Stromal cell of bone marrow (primary cell): ENCODE results near the gene RNF44.
A peak's percentile ranks its signal among the peaks of the same experiment; 100 is the strongest.
"Not testable (repeated sequence)": the region's sequence is repeated elsewhere in the genome, so short reads cannot be mapped to it uniquely, and the experiment has no call there.

Source experiments
- DNase-seq: peaks from one replicate; pipeline ENCODE4 v3.0.0-alpha.2; 2012; ENCODE audit warnings: low read depth

The RNF44 gene

DNA sequence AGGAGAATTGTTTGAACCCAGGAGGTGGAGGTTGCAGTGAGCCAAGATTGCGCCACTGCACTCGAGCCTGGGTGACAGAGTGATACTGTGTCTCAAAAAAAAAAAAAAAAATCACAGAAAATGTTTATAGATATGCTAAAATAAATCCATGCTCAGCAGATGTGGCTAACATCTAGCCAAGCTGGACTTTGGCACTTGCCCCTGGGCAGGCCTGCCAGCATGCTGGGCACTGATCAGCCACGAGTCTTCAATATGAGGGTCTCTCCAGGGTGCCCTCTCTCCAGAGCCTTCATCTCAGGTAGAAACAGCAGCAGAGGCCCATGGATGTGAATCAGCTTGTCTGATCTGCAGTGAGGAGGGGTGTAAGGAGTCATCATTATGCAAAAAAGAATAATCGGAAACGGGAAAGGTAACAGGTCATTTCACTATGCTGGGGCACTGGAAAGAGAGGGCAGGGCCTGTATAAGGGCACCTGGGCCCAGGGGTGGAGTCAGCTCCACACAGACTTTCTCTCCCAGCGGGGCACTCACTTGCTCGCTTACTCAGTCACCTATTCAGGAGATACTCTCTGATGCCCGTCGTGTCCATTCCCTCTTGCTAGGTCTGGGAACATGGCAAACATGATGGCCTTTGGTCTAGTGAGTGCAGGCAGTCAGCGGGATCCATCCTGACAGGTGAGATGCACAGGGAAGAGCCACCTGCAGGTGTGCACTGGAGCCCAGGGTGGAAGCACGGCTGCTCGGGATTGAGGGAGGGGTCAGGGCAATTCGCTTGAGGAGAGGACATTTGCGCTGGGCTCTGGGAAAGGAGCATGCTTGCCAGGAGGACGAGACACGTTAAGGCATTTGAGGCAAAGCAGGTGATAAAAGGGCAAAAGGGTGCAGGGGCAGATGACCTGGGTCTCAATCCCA lies 17.1 kb downstream of the RNF44 start:
- no peak for DNase-seq

DNA sequence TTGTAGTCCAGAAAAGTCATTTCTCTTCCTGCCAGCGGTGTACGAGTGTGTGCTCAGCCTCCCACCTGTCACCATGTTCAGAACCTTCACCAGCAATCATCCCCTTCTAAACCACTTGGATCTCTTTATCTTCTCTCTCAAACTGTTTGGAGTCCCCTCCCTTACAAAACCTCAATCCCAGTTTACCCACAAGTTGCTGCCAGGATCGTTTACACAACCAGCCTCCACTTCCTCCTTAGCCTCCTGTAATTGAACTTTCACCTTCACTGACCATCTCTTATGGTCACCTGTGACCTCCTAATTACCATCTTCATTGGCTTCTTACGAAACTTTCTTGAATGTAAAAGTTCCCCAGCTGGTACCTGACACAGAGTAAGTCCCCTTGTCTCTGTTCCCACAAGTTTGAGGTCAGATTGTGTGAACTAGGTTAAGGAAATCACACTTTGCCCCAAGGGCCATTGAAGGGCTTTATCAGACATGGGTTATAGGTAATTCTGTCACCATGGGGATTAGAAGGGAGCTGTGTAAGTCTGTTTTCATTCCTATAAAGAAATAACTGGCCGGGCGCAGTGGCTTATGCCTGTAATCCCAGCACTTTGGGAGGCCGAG lies 20.0 kb downstream of the RNF44 start:
- DNase-seq = no peak

DNA sequence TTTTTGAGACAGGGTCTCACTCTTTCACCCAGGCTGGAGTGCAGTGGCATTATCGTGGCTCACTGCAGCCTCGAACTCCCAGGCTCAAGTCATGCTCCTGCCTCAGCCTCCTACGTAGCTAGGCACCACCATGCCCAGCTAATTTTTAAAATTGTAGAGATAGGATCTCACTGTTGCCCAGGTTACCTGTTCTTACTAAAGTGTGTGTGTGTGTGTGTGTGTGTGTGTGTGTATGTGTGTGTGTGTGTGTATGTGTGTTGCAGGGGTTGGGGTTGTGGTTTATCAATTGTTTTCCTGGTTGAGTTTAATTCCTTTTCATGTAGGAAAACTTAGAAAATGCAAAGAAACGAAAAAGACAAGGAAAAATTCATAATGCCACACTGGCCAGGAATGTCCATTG lies 21.8 kb downstream of the RNF44 start:
- no peak for DNase-seq

DNA sequence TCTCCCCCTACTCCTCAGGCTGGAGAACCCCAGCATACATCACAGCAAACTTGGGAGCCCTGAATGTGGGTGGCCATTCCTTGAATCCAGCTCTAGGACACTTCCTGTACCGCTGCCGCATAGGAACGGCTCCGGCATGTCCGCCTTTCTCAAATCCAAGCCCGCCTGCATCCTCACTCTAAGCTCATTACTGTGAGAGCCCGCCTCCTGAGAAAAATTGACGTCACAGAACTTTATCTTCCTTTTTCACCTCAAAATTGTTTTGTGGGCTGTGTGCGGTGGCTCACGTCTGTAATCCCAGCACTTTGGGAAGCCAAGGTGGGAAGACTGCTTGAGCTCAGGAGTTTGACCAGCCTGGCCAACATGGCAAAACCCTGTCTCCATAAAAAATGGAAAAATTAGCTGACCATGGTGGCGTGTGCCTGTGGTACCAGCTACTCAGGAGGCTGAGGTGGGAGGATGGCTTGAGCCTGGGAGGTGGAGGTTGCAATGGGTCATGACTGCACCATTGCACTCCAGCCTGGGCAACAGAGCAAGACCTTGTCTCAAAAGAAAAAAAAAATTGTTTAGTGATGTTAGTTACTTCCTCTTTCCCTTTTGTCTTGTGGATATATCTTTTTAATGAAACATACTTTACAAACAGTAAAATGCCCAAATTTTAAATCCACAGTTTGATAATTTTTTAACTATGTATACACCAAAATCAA lies 22.8 kb downstream of the RNF44 start:
- no peak for DNase-seq

DNA sequence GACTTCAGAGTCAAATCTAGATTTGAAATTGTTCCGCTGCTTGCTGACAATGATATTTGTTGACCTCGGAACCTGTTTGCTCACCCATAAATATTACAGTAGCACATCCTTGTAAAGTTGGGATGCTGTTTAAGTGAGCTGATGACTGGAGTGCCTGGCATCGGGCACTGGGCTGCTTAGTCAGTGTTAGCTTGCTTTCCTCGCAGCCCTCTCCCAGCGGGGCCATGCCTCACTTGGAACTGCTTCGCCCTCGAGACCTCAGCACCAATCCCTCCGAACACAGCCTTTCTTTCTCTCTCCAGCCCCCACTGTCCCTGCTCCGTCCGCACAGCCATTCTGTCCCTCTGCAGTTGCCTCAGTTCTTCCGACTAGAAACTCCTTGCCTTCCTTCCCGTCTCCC lies 23.4 kb downstream of the RNF44 start:
- DNase-seq = no peak

DNA sequence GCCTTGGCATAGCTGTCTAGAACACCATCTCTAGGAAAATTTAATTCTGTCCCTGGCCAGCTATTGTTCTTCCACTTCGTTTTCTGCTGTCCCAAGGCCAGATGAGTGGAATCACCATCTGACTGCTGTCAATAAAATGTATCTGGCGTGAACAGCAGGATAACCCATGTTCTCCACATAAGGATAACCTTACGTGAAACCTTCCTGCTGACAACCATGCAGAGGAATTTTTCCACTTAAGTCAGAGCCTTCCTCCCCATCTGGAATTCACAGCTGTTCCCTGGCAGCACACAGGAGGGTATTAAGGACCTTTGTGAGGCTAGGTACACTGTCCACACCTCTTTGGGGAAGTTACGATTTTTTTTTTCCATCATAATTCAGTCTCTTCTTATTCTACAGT lies 28.6 kb downstream of the RNF44 start:
- DNase-seq = no peak

DNA sequence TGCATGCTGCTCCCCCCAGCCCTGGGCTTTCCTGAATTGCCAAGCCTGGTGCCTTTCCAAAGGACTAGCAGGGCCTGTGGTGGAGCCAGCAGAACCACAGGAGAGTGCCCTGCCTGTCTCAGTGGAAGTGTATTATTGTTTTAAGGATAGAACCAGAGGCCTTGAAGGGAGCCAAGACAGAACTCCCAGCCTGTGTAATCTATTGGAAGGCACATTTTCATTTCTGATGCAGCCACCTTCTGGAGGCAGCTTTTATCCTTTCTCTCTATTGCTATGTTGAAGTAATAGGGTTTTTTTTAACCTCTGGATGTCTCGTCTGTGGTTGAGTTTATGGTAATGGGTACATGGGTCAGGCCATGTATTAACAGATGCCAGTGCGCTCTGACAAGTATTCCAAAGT lies 29.3 kb downstream of the RNF44 start:
- no peak for DNase-seq

DNA sequence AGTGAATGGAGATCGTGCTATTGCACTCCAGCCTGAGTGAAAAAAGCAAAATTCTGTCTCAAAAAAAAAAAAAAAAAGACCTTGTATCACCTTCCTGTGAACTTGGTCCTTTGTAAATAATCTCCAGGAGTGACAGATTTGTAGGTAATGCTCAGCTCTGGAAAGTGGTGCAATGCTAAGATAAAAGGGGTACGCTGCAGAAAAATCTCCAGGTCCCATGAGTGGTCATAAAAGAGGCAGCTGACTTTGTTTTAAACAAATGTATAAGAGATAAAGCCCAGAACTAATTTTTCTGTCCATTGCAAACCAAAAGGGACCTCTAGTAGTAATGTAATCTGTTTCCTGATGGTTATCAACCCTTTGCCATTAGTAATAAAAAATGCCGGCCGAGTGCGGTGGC lies 33.7 kb downstream of the RNF44 start:
- DNase-seq = no peak

DNA sequence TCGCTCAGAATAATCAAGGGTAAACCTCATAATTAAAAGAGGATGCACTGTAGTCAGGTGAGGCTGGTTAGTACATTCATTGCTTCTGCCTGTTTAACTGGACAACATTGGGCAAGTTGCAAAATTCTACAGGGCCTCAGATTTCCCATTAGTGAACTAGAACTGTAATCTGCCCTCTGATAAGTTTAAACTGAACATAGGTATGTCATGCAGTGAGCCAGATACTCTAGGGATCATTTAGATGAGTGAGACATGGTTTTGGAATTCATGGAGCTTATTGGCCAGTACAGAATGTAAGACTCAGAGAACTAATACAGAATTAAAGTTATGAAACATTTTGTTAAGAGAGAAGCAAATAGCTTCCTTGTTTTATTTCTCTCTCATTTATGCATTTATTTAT lies 35.9 kb downstream of the RNF44 start:
- DNase-seq = peak; percentile 78

DNA sequence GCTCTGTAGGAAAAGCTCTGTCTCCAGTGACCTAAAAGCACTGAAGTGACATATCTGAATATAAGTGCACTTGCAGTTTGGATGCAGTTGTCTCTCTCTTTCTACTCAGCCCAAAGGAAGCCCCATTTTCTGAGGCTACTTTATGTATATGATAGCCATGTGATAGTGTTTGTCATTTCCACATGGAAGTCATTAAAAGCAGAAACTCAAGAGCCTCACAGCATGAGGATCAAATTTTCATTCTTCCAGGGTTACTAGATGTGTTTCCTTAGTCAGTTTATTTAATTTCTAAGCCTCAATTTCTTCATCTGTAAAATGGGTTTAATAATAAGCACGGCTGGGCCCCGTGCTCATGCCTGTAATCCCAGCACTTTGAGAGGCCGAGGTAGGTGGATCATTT lies 36.7 kb downstream of the RNF44 start:
- no peak for DNase-seq

DNA sequence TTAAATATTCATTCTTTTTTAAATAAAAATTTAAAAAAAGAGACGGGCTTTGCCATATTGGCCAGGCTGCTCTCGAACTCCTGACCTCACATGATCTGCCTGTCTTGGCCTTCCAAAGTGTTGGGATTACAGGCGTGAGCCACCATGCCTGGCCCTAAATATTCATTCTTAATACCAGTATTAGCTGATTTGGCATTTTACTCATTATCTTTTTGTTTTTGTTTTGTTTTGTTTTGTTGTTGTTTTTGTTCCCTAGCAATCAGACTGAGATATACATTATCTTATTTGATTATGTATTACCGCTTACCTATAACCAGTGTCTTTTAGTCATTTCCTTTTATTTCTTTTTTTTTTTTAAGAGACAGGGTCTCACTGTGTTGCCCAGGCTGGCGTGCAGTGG lies 37.9 kb downstream of the RNF44 start:
- DNase-seq = no peak

DNA sequence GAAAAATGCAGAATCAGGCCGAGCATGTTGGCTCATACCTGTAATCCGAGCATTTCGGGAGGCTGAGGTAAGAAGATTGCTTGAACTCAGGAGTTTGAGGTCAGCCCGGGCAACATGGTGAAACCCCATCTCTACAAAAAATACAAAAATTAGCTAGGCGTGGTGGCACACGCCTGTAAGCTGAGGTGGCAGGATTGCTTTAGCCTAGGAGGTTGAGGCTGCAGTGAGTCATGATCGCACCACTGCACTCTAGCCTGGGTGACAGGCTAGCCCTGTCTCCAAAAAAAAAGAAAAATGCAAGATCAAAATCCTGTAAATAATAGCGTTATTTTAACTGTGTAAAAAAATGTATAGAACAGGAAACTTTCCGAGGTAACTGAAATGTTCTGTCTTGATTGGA lies 39.4 kb downstream of the RNF44 start:
- DNase-seq = peak; percentile 10

DNA sequence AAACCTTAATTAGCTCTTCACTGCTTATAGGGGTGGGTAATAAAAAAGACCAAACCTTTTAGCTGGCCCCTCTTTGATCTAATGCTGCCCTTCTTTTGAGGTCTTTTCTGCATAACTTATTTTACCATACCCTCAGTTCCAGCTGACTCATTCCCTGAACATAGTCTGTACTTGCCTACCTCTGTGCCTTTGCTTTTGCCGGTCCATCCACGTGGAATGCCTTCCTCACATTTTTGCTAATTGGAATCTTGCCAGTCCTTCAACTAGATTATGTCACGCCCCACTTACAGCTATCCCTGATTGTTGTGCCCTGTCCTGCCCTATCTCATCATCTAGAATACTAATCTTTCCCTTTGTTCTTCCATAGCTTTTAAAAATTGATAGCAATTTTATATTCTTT lies 44.8 kb downstream of the RNF44 start:
- DNase-seq = no peak

DNA sequence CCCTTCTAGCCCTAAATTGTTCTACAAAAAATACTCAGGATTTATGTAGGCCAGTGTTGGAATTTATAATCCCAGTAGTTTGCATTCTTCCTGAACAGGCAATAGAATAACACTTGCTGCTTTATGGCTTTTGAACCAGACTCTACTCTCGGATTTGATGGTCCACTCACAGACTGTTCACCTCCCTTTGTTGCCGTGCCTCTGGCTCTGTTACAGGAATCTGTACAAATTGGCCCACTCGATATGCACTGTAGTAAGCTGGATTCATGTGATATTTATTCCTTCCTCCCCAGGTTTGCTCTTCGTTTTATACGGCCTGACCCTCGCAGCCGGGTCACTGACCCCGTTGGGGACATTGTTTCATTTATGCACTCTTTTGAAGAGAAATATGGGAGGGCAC lies 45.3 kb downstream of the RNF44 start:
- no peak for DNase-seq

DNA sequence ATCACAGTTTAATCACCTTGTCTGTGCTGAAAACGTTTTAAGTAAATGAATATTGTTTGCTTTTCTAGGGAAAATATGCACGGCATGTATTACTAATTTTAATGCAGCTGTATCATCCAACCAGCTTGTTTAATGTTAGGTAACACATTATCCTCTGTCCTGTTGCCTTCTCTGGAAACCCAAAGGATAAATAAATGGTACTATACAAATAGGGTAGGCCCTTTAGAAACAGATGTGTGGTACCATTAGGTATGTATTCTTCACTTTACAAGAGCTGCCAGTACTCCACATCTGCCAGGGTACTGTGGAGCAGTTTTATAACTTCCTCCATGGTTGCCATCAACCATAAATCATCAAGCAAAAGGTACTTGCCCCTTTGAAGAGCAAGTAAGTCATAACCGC lies 46.1 kb downstream of the RNF44 start:
- DNase-seq = no peak

DNA sequence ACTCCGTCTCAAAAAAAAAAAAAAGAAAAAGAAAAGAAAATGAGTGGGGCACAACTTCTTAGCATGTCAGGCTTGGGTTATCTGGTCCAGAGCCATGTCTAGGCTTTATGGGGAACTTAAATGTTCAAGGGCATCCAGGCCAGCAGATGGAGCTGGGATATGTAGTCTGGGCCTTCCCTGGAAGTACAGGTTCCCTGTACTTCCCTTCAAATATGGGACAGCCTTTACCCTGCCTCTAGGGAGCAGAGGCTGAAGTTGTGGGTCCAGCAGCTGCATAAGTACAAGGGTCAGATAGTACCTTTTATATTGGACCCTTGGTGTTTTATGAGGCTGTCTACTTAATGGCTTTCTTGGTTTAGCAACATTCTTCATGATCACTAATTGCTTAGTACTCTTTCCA lies 46.9 kb downstream of the RNF44 start:
- no peak for DNase-seq

DNA sequence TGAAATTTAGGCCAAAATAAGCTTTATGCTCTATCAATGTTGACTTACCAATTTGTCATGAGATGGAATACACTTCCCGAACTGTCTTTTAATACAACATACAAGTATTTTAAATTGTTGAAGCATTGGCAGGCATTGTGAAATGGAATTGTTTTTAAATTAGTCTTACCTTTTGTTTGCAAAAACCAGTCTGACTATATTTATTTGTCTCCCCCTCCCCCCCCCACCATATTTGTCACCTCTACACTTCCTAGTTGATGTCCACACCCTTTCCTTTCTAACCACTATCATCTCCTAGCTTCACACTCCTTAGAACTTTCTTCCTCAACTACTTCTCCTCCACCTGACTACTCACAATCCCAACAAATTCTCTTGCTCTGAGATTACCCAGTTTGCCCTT lies 48.1 kb downstream of the RNF44 start:
- DNase-seq = no peak

DNA sequence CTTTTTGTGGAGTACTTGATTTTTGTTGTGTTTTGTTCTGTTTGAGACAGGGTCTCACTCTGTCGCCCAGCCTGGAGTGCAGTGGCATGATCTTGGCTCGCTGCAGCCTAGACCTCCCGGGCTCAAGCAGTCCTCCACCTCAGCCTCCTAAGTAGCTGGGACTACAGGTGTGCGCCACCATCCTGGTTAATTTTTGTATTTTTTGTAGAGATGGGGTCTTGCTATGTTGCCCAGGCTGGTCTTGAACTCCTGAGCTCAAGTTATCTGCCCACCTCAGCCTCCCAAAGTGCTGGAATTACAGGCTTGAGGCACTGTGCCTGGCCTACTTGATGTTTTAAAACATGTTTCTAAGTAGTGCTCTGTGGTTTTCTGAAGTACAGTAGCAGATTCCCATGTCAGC lies 50.0 kb downstream of the RNF44 start:
- not testable (repeated sequence) for DNase-seq

DNA sequence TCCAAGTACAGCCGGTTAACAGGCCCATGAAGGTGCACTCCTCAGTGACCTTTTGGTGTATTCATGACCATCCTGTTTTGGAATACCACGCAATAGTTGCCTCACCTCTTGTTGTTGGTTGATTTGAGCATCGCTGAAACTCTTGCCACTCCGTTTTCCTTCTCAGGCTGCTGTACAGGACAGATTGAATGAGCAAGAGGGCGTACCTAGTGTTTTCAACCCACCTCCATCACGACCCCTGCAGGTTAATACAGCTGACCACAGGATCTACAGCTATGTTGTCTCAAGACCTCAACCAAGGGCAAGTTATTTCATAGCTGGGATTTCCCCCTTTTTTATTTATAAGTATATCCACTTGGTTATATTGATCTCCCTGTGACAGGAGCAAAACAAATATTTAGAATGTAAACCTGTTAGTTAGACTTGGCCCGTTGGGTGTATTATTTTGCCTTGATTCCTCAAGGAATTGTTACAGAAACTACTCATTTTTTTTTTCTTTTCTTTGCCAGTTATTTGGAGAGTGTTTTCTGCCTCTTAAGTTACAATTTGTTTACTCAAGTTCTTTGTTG lies 50.9 kb downstream of the RNF44 start:
- DNase-seq = no peak

DNA sequence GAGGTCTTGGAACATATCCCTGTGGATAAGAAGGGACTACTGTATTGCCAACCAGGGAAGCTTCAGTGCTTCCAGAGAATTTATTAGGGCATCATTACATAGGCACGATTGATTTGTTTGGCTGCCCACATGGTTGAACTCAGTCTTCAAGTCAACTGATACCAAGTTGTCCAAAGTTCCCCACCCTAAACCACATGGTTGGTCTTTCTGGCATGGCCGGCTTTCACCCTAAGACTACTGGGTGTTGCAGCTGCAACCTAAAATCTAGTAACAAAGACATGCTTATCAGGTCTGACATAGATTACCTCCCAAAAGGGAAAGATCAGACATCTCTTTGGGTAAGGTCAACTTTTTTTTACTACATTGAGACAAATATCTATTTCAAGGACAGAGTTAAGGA lies 52.0 kb downstream of the RNF44 start:
- DNase-seq = no peak

DNA sequence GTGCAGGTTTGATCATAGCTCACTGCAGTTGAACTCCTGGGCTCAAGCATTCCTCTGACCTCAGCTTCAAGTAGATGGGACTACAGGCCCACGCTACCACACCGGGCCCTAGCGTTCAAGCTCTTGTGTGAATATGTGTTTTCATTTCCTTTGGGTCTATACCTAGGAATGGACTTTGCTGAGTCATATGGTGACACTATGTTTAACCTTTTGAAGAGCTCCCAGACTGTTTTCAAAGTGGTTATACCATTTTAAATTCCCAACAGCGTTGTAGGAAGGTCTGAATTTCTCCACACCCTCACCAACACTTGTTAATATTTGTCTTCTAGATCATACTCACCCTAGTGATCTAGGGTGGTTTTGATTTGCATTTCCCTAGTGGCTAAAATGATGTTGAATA lies 55.5 kb downstream of the RNF44 start:
- no peak for DNase-seq
